Activated naive CD8-positive, alpha-beta T cell treated with anti-CD3 and anti-CD28 coated beads, Interleukin-2, amount 10 ng/mL, durations not matched to agents 7 days and 5 days (primary cell): ENCODE measurements around the gene STRIP2. TPM values are rescaled to one million over a fixed set of nuclear protein-coding genes. Genes with fewer than 3 reads are reported as not detected.

Experiments
- ATAC-seq: fragments of 150-1000 bp; cut with Tn5 transposase; one replicate; pipeline ENCODE4 v1.10.0; 2021; ENCODE audit warnings: low read depth, moderate library complexity
- POLR2A ChIA-PET: fragments of 350-600 bp; sonication (Branson Sonifier 250); formaldehyde crosslinking; loops from one replicate; lab custom pipeline; 2021; ENCODE audit warnings: antibody characterized with exemption; lab: Charles Lee
- DNase-seq: peaks from one replicate; pipeline ENCODE4 v3.0.0; 2021
- H3K27ac Mint-ChIP-seq: one replicate; pipeline ENCODE4 v1.8.0; 2022; ENCODE audit warnings: mild to moderate bottlenecking, mixed read lengths
- H3K27me3 Mint-ChIP-seq: one replicate; pipeline ENCODE4 v1.8.0; 2022; ENCODE audit warnings: mild to moderate bottlenecking, moderate library complexity, mixed read lengths
- H3K36me3 Mint-ChIP-seq: one replicate; pipeline ENCODE4 v1.8.0; 2021; ENCODE audit warnings: mild to moderate bottlenecking, mixed read lengths
- H3K4me1 Mint-ChIP-seq: one replicate; pipeline ENCODE4 v1.8.0; 2021; ENCODE audit warnings: mixed read lengths
- H3K4me3 Mint-ChIP-seq: one replicate; pipeline ENCODE4 v1.8.0; 2022; ENCODE audit warnings: mild to moderate bottlenecking, moderate library complexity, mixed read lengths
- H3K9me3 Mint-ChIP-seq: one replicate; pipeline ENCODE4 v1.8.0; 2021; ENCODE audit warnings: mixed read lengths
- total RNA-seq, 2 experiments: library from RNA; stranded (reverse); gene quantifications; one replicate each; pipeline ENCODE4 v1.2.3, GENCODE V29; 2021

STRIP2 gene
- total RNA-seq, 2 experiments from 2014 or later, result 3.3 to 4.4 TPM

DNA sequence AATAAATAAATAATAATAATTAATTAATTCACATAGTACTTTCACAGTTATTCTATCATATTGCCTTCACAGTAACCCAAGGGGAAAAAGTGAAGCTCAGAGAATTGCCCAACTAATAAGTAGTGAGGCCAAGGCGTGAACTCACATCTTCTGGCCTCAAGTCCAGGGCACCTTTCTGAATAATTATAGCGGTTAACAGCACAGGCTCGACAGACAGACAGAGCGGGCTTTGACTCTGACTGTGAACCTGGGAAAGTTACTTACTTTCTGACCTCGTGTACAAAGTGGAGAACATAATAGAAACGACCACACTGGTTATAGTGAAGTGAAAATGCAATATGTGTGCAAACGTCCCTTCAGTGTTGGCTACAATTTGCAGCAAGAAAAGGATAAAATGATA, 62.4 kb downstream of the STRIP2 start:
- Mint-ChIP-seq H3K36me3 (no peaks in the 10 kb centered on the region), H3K4me3 (no peak overlapping the region), H3K9me3 (no peaks in the 10 kb centered on the region), H3K27me3 (peaks cover 14% of the 10 kb centered on the region), H3K27ac (peak overlapping the region; percentile 14), H3K4me1 (peaks cover 15% of the 10 kb centered on the region)
- POLR2A ChIA-PET, result no interaction called here
- ATAC-seq, result no peak
- no peak for DNase-seq

DNA sequence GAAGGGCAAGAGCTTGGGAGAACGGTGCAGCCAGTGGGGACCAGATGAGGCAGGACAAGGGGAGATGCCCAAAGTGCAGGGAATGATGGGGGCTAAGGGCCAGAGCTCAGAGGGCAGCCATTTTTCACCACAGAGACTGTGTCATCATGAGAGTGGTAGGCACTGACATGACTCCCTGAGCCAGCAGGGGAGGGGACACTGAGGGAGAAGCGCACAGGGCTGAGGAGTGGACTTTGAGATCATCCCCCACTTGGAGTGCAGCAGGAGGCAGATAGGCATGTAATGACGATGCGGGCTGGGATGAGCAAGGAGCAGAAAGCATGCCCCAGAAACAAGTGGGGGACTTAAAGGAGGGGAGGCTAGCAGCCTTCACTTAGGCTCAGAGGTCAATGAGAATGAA, 62.9 kb downstream of the STRIP2 start:
- no peak for ATAC-seq
- peaks cover 14% of the 10 kb centered on the region for H3K27me3 Mint-ChIP-seq
- H3K4me1 Mint-ChIP-seq, result peaks cover 17% of the 10 kb centered on the region
- no peaks in the 10 kb centered on the region for H3K9me3 Mint-ChIP-seq
- no peaks in the 10 kb centered on the region for H3K36me3 Mint-ChIP-seq
- H3K4me3 Mint-ChIP-seq, result no peak overlapping the region
- POLR2A ChIA-PET, result no interaction called here
- no peak for DNase-seq
- peak overlapping the region; percentile 14 for H3K27ac Mint-ChIP-seq

DNA sequence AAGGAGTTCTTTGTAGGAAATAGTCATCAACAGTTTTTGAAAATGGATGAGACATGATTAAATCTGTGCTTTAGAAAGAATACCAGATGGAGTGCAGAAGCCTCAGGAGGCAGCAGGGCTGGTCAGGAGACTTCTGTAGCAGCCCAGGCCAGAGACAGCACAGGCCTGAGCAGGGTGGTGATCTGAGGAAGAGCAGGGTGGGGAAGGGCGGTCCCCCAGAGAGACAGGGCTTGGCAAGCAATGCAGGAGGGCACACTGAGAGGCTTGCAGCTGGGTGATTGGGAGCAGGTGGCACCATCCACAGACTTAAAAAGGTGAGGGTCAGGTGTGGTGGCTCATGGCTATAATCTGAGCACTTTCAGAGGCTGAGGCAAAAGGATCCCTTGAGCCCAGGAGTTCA, 63.8 kb downstream of the STRIP2 start:
- no peak for DNase-seq
- peaks cover 14% of the 10 kb centered on the region for H3K27me3 Mint-ChIP-seq
- no peak overlapping the region for H3K4me3 Mint-ChIP-seq
- no peak for ATAC-seq
- H3K9me3 Mint-ChIP-seq, result no peaks in the 10 kb centered on the region
- peaks cover 16% of the 10 kb centered on the region for H3K4me1 Mint-ChIP-seq
- POLR2A ChIA-PET, result interaction anchor here (0.5 kb wide), 1 partner anchor 1116 kb away, joined by 3 read pairs; no protein-coding TSS in a partner anchor
- H3K36me3 Mint-ChIP-seq, result no peaks in the 10 kb centered on the region
- no peak overlapping the region for H3K27ac Mint-ChIP-seq

GRCh38 chr7:129499999-129500398, 65.8 kb downstream of the STRIP2 start:
- POLR2A ChIA-PET, result interaction anchor here (0.6 to 1.3 kb wide), 2 partner anchors 66 to 448 kb away, joined by 4 to 7 read pairs; partner anchors contain the start of gene STRIP2
- no peak overlapping the region for H3K4me3 Mint-ChIP-seq
- H3K27ac Mint-ChIP-seq, result no peak overlapping the region
- H3K4me1 Mint-ChIP-seq, result peaks cover 17% of the 10 kb centered on the region
- DNase-seq, result no peak
- H3K9me3 Mint-ChIP-seq, result no peaks in the 10 kb centered on the region
- H3K27me3 Mint-ChIP-seq, result peaks cover 15% of the 10 kb centered on the region
- no peak for ATAC-seq
- no peaks in the 10 kb centered on the region for H3K36me3 Mint-ChIP-seq

- Mint-ChIP-seq H3K4me3 (peak within 1 kb of the TSS; percentile 83), H3K27ac (peak within 1 kb of the TSS; percentile 55), H3K36me3 (no peaks in the 10 kb centered on the region), H3K4me1 (peaks cover 9% of the 10 kb centered on the region), H3K9me3 (no peaks in the 10 kb centered on the region), H3K27me3 (peaks cover 17% of the 10 kb centered on the region)
- POLR2A ChIA-PET, result no interaction called here
- ATAC-seq (peak; percentile 99), DNase-seq (peak; percentile 94)
Observed at GRCh38 chr7:129501760-129502707, 67.8 kb downstream of the STRIP2 start, which contains the start of gene SMKR1. TSS of gene SMKR1 (plus strand) at chr7:129502531. CDS start at chr7:129502825, 294 bp downstream.

DNA sequence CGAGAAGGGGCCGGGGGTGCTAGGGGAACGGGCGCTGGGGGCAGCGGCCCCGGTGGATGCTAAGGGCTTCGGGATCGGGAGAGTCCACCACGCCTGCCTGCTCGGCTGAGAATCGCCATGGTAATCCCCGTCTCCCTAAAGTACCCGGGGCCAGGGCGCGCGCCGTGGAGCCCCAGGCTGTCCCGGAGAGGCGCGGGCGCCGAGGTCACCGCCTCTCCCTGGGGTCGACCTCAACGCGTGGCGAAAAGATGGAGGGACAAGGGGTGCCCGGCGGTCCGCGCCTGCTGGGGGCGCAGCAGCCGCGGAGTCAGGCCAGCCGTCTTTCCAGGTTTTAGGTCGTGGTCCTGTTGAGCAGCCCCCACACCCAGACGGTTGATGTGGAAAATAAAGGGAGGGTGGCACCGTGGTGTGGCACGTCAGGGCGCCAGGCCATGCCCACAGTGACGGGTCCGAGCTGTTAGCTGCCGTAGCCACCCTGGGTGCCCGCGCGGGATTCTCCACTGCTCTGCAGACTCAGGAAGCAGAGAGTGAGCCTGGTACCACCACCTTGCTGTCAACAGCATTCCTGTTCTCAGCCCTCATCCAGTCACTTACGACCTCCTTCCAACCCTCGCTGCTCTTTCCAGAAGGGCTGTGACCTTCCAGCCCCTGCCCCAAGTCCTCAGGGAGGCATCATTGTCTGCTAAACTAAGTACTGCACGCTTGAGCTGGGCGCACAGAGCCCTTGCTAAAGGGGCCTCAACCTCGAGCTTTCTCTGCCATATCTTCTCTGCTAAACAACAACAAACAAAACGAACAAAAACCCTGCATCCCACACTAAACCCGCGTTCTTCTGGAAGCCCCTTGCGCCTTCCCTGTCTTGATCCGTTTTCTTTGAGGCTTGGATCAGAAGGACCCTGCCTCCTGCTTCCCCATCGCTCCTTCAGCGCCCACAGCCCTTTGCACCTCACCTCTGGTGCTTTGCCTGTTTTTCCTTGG, 68.8 kb downstream of the STRIP2 start:
- peaks cover 14% of the 10 kb centered on the region for H3K27me3 Mint-ChIP-seq
- peak; percentile 4 for ATAC-seq
- peak overlapping the region; percentile 73 for H3K4me3 Mint-ChIP-seq
- POLR2A ChIA-PET, result no interaction called here
- H3K9me3 Mint-ChIP-seq, result no peaks in the 10 kb centered on the region
- DNase-seq, result peak; percentile 34
- H3K4me1 Mint-ChIP-seq, result peaks cover 9% of the 10 kb centered on the region
- H3K36me3 Mint-ChIP-seq, result no peaks in the 10 kb centered on the region
- H3K27ac Mint-ChIP-seq, result peak overlapping the region; percentile 2

DNA sequence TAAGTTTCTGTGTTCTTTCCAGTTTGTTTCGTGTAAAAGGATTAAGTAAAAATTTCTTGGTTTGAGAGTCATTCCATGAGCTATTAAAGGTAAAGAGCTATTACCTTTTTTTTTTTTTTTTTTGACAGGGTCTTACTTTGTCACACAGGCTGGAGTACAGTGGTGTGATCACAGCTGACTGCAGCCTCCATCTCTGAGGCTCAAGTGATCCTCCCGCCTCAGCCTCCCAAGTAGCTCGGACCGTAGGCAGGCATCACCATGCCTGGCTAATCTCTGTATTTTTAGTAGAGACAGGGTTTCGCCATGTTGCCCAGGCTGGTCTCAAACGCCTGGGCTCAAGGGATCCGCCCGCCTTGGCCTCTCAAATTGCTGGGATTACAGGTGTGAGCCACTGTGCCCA, 69.5 kb downstream of the STRIP2 start:
- peaks cover 9% of the 10 kb centered on the region for H3K4me1 Mint-ChIP-seq

GRCh38 chr7:129512192-129512591, 78.0 kb downstream of the STRIP2 start:
- ATAC-seq (no peak), DNase-seq (no peak)
- POLR2A ChIA-PET, result no interaction called here
- H3K4me1 Mint-ChIP-seq, result peaks cover 3% of the 10 kb centered on the region
- no peaks in the 10 kb centered on the region for H3K9me3 Mint-ChIP-seq
- no peaks in the 10 kb centered on the region for H3K27me3 Mint-ChIP-seq
- H3K4me3 Mint-ChIP-seq, result no peak overlapping the region
- no peak overlapping the region for H3K27ac Mint-ChIP-seq
- no peaks in the 10 kb centered on the region for H3K36me3 Mint-ChIP-seq

More for the DNA sequence above, 69.5 kb downstream of the STRIP2 start:
- ATAC-seq (no peak), DNase-seq (no peak)
- Mint-ChIP-seq H3K27me3 (peaks cover 13% of the 10 kb centered on the region), H3K36me3 (no peaks in the 10 kb centered on the region), H3K27ac (no peak overlapping the region), H3K9me3 (no peaks in the 10 kb centered on the region), H3K4me3 (peak overlapping the region; percentile 73)
- POLR2A ChIA-PET, result interaction anchor here (0.7 kb wide), 1 partner anchor 627 kb away, joined by 5 read pairs; no protein-coding TSS in a partner anchor

DNA sequence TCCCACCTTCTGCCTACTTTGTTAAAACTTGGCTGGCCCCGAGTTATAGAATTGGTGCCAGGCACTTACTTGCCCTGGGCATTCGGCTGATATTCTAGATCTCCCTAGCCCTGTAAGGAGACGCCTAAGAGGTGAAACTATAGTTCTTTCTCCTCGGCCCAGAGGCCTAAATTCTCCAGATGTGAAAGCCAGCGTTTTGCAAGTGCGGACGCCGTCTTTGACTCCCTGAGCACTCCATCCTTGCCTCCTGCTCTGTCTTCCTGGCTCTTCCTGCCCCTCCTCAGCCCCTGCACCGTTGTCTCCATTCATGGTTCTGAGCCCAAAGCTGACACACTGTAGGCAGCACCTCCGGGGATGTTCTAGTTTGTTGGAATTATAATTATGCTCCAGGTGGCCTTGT, 79.3 kb downstream of the STRIP2 start:
- H3K9me3 Mint-ChIP-seq, result no peaks in the 10 kb centered on the region
- no peaks in the 10 kb centered on the region for H3K36me3 Mint-ChIP-seq
- H3K4me1 Mint-ChIP-seq, result peaks cover 3% of the 10 kb centered on the region
- no peak overlapping the region for H3K4me3 Mint-ChIP-seq
- no peak overlapping the region for H3K27ac Mint-ChIP-seq
- H3K27me3 Mint-ChIP-seq, result no peaks in the 10 kb centered on the region
- POLR2A ChIA-PET, result no interaction called here
- no peak for DNase-seq
- no peak for ATAC-seq

DNA sequence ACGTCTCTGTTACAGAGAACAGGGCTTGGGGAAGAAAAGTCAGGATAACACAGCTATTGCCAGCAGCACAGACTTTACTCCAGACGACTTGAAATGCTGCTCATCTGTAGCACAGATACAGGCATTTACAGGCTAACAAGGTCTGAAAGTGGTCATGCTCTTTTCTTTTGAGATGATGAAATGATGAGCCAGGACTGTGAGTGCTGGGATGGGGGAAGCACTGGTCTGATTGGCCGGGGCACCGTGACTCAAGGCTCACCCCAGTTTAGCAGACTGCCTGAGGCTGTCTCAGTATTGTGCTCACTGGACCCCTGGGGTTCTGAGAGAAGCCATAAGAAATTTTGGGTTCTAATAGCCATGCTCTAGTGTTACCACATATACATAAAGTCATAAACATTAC, 80.5 kb downstream of the STRIP2 start:
- DNase-seq, result no peak
- Mint-ChIP-seq H3K9me3 (no peaks in the 10 kb centered on the region), H3K27ac (no peak overlapping the region), H3K27me3 (no peaks in the 10 kb centered on the region), H3K4me1 (peaks cover 3% of the 10 kb centered on the region), H3K4me3 (no peak overlapping the region), H3K36me3 (no peaks in the 10 kb centered on the region)
- POLR2A ChIA-PET, result no interaction called here
- no peak for ATAC-seq

- Mint-ChIP-seq H3K27ac (no peak overlapping the region), H3K27me3 (peaks cover 2% of the 10 kb centered on the region), H3K4me1 (peaks cover 3% of the 10 kb centered on the region), H3K9me3 (no peaks in the 10 kb centered on the region), H3K4me3 (no peak overlapping the region), H3K36me3 (no peaks in the 10 kb centered on the region)
- DNase-seq, result no peak
- POLR2A ChIA-PET, result no interaction called here
- no peak for ATAC-seq
Observed at GRCh38 chr7:129515381-129515780, 81.1 kb downstream of the STRIP2 start.

- no peaks in the 10 kb centered on the region for H3K4me1 Mint-ChIP-seq
- DNase-seq (no peak), ATAC-seq (no peak)
- no peaks in the 10 kb centered on the region for H3K9me3 Mint-ChIP-seq
- H3K36me3 Mint-ChIP-seq, result no peaks in the 10 kb centered on the region
- H3K27me3 Mint-ChIP-seq, result peaks cover 9% of the 10 kb centered on the region
- H3K27ac Mint-ChIP-seq, result no peak overlapping the region
- POLR2A ChIA-PET, result interaction anchor here (0.6 kb wide), 1 partner anchor 12 kb away, joined by 4 read pairs; no protein-coding TSS in a partner anchor
- H3K4me3 Mint-ChIP-seq, result no peak overlapping the region
Observed at GRCh38 chr7:129517931-129518330, 83.7 kb downstream of the STRIP2 start.

DNA sequence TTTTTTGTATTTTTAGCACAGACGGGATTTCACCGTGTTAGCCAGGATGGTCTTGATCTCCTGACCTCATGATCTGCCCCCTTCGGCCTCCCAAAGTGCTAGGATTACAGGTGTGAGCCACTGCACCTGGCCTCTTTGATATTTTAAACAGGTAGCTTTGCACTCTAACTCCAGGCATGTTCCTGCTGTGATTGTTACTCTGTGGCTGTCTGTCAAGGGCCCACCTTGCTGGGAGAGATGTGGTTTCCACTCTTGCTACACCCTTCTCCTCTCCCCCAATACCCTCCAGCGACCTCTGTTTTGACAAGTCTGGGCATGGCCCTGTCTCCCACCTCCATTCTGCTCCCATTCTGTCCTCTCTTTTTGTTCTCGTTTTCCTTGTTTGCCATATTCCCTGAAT, 85.2 kb downstream of the STRIP2 start:
- Mint-ChIP-seq H3K9me3 (no peaks in the 10 kb centered on the region), H3K27me3 (peaks cover 13% of the 10 kb centered on the region), H3K36me3 (no peaks in the 10 kb centered on the region), H3K4me3 (no peak overlapping the region), H3K4me1 (no peaks in the 10 kb centered on the region), H3K27ac (no peak overlapping the region)
- ATAC-seq, result no peak
- POLR2A ChIA-PET, result no interaction called here
- DNase-seq, result no peak
